Activated CD4-positive, alpha-beta memory T cell treated with anti-CD3 and anti-CD28 coated beads for 36 hours (primary cell): ENCODE results near the gene KIN. TPM values are rescaled to one million over a fixed set of nuclear protein-coding genes. Genes with fewer than 3 reads are reported as not detected.
"Not testable (repeated sequence)": the region's sequence is repeated elsewhere in the genome, so short reads cannot be mapped to it uniquely, and the experiment has no call there.

Experiments
- CTCF ChIA-PET: fragments of 350-600 bp; sonication (Branson Sonifier 250); formaldehyde crosslinking; loops from one replicate; lab custom pipeline; 2021; ENCODE audit warnings: antibody characterized with exemption, inconsistent platforms; lab: Charles Lee
- POLR2A ChIA-PET: fragments of 350-600 bp; sonication (Branson Sonifier 250); formaldehyde crosslinking; loops from one replicate; lab custom pipeline; 2021; ENCODE audit warnings: antibody characterized with exemption; lab: Charles Lee
- DNase-seq: peaks from one replicate; pipeline ENCODE4 v3.0.0-alpha.2; 2020
- H3K27ac Mint-ChIP-seq: one replicate; pipeline ENCODE4 v1.8.0; 2021; ENCODE audit warnings: mixed read lengths
- H3K27me3 Mint-ChIP-seq: one replicate; pipeline ENCODE4 v1.8.0; 2021; ENCODE audit warnings: mixed read lengths
- H3K36me3 Mint-ChIP-seq: one replicate; pipeline ENCODE4 v1.8.0; 2021; ENCODE audit warnings: mixed read lengths
- H3K4me1 Mint-ChIP-seq: one replicate; pipeline ENCODE4 v1.8.0; 2021; ENCODE audit warnings: low read depth, mixed read lengths
- H3K4me3 Mint-ChIP-seq: one replicate; pipeline ENCODE4 v1.8.0; 2021; ENCODE audit warnings: mild to moderate bottlenecking, mixed read lengths
- H3K9me3 Mint-ChIP-seq: one replicate; pipeline ENCODE4 v1.8.0; 2021; ENCODE audit warnings: mixed read lengths
- intact Hi-C: fragments of 100-400 bp; cut with micrococcal nuclease; formaldehyde crosslinking; loops from one replicate; pipeline ENCODE4 v1.15.1; 2023
- total RNA-seq, 2 experiments: library from RNA; stranded (reverse); gene quantifications; one replicate each; pipeline ENCODE4 v1.2.3, GENCODE V29; 2021

The KIN gene
- total RNA-seq, 2 experiments from 2014 or later, result 10.9 to 11.5 TPM

DNA sequence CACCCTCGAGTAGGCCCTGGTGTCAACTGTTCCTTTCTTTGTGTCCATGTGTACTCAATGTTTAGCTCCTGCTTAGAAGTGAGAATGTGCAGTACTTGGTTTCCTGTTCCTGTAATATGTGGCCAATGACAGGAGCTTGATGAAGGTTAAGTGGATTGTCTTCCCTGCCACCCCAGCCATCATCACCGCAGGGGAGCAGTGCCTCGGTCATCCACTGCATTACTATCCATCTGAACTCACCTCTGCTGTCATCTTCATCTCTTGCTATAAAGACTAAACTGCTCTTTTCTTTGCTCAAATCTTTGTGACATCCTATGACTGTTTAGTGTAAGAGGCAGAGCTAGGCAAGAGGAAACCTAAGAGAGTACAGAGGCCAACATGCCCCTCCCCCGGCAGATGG is 69.1 kb downstream of the KIN start:
- Mint-ChIP-seq H3K4me3 (no peak overlapping the region), H3K27ac (no peak overlapping the region), H3K9me3 (no peaks in the 10 kb centered on the region), H3K4me1 (no peaks in the 10 kb centered on the region), H3K36me3 (no peaks in the 10 kb centered on the region), H3K27me3 (no peaks in the 10 kb centered on the region)
- intact Hi-C loops, result no loop called here
- POLR2A ChIA-PET, result no interaction called here
- no peak for DNase-seq
- CTCF ChIA-PET, result no interaction called here

DNA sequence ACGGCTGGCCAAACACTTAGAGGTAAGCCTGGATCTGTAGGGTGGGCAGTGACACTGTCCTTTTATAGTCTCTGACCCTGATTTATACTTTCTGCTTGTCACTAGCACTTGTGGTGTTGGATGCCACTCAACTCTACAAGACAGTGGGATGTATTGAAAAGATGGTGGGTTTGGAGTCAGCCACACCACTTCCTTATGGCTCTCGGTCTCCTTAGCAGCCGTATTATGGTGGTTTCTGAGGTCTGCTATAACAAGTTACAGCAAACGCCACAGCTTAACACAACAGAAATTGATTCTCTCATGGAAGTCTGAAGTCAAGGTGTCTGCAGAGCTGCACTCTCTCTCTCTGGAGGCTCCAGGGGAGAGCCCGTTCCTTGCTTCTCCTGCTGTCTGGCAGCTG is 70.0 kb downstream of the KIN start:
- Mint-ChIP-seq H3K27me3 (peaks cover 2% of the 10 kb centered on the region), H3K4me1 (no peaks in the 10 kb centered on the region), H3K27ac (no peak overlapping the region), H3K36me3 (no peaks in the 10 kb centered on the region), H3K9me3 (no peaks in the 10 kb centered on the region), H3K4me3 (no peak overlapping the region)
- DNase-seq, result no peak
- intact Hi-C loops, result no loop called here
- CTCF ChIA-PET, result no interaction called here
- POLR2A ChIA-PET, result no interaction called here

DNA sequence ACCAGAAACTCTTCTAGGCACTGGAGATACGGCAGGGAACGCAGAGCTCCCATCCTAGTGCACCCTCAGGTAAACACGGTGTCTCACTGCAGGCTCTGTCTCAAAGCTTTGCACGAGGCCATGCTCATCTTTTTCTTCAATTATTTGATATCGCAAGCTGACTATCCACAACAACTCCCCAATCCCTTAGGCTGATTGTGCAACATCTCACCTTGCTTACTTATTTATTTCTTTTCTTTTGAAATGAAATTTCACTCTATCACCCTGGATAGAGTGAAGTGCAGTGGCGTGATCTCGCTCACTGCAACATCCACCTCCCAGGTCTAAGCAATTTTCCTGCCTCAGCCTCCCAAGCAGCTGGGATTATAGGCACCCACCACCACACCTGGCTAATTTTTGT is 72.3 kb downstream of the KIN start:
- POLR2A ChIA-PET, result no interaction called here
- Mint-ChIP-seq H3K27ac (no peak overlapping the region), H3K4me3 (no peak overlapping the region), H3K36me3 (no peaks in the 10 kb centered on the region), H3K9me3 (no peaks in the 10 kb centered on the region), H3K27me3 (peaks cover 5% of the 10 kb centered on the region), H3K4me1 (no peaks in the 10 kb centered on the region)
- intact Hi-C loops, result no loop called here
- CTCF ChIA-PET, result no interaction called here
- no peak for DNase-seq

DNA sequence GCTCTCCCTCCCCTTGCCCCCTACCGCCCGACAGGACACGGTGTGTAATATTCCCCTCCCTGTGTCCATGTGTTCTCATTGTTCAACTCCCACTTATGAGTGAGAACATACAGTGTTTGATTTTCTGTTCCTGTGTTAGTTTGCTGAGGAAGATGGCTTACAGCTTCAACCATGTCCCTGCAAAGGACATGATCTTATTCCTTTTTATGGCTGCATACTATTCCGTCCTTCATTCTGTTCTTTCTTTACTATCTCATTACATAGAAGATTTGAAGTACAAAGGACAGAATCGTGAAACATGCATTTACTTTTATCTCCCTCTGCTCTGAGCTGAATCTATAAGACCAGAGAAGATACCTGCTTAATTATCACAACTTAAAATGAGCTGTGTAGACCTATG is 76.7 kb downstream of the KIN start:
- POLR2A ChIA-PET, H3K9me3 Mint-ChIP-seq, H3K4me3 Mint-ChIP-seq, CTCF ChIA-PET, DNase-seq, H3K4me1 Mint-ChIP-seq, H3K27ac Mint-ChIP-seq, intact Hi-C loops, H3K36me3 Mint-ChIP-seq, H3K27me3 Mint-ChIP-seq: not testable (repeated sequence)

DNA sequence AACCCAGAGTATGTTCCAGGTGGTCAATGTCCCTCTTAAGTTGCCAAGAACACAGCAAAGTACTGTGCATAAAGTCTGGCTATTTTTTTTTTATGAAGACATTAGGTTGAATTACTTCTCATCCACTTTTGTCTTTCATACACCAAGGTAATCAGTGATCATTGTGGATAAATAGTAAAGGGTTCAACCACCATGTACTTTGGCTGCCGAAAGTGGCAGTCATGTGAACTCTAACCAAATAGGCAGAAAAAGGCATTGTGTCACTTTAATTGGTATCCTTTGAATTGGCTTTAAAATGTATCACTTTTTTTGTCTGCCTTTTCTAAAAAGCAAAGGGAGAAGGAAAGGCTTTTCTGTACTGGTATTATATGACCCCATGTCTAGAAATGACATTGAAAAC is 77.3 kb downstream of the KIN start:
- Mint-ChIP-seq H3K27me3 (peaks cover 11% of the 10 kb centered on the region), H3K4me1 (no peaks in the 10 kb centered on the region), H3K27ac (no peak overlapping the region), H3K9me3 (no peaks in the 10 kb centered on the region), H3K4me3 (no peak overlapping the region), H3K36me3 (no peaks in the 10 kb centered on the region)
- intact Hi-C loops, result no loop called here
- DNase-seq, result no peak
- POLR2A ChIA-PET, result no interaction called here
- CTCF ChIA-PET, result no interaction called here

DNA sequence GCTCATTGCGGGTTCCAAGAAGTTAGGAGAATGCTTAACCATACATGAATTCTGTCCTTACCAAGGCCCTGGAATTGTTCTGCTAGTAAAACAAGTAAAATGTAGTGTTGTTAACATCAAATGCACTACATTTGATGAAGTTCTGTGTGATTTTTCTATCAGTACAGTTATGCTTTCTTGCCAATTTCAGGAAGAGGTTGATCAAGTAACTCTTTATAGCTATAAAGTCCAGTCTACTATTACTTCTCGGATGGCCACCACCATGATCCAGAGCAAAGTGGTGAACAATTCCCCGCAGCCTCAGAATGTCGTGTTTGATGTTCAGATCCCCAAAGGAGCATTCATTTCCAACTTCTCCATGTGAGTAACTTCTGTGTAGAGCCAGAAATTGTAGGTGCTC is 79.0 kb downstream of the KIN start:
- intact Hi-C loops, result no loop called here
- Mint-ChIP-seq H3K9me3 (no peaks in the 10 kb centered on the region), H3K4me3 (no peak overlapping the region), H3K27me3 (peaks cover 16% of the 10 kb centered on the region), H3K36me3 (no peaks in the 10 kb centered on the region), H3K4me1 (no peaks in the 10 kb centered on the region), H3K27ac (no peak overlapping the region)
- POLR2A ChIA-PET, result no interaction called here
- DNase-seq, result no peak
- CTCF ChIA-PET, result interaction anchor here (1.3 to 2.9 kb wide), 2 partner anchors 22 to 48 kb away, joined by 3 to 14 read pairs; no protein-coding TSS in a partner anchor

DNA sequence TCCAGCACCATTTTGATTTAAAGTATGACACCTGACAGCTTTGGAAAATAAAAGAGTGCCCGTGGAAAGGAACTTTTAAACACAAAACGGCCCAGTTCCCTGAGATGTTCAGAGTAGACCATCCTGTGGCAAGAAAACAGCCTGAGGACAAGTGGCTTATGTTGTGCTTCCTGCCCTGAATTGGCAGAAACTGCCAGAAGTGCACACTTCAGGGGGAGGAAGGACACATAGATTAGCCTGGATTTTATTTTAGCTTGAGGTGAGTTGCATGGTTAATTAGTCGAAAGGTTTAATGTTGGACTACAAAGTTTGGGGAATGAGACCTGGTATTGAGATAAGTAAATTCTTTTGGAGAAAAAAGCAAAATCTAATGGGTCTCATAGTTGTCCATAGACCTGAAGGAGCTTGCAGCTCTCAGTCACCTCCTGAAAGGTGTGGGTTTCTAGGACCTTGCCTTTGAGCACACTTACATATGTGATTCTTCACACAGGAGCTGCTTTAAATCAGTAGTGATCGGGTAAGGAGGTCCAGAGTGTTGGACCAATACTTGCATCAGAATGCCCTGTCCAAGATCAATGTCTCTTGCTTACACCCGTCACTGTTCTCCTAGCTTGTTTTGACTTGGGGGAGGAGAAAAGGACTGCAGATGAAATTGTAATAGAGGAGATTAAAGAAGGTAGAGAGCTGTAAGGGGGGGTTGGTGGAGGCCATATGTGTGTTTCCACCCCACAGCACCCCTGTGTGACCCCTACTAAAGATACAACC is 79.8 kb downstream of the KIN start:
- no peaks in the 10 kb centered on the region for H3K36me3 Mint-ChIP-seq
- no peak overlapping the region for H3K27ac Mint-ChIP-seq
- H3K27me3 Mint-ChIP-seq, result peaks cover 19% of the 10 kb centered on the region
- CTCF ChIA-PET, result interaction anchor here (1.3 to 2.9 kb wide), 2 partner anchors 21 to 49 kb away, joined by 3 to 14 read pairs; no protein-coding TSS in a partner anchor
- H3K4me3 Mint-ChIP-seq, result no peak overlapping the region
- POLR2A ChIA-PET, result no interaction called here
- intact Hi-C loops, result no loop called here
- no peaks in the 10 kb centered on the region for H3K4me1 Mint-ChIP-seq
- no peaks in the 10 kb centered on the region for H3K9me3 Mint-ChIP-seq
- no peak for DNase-seq

DNA sequence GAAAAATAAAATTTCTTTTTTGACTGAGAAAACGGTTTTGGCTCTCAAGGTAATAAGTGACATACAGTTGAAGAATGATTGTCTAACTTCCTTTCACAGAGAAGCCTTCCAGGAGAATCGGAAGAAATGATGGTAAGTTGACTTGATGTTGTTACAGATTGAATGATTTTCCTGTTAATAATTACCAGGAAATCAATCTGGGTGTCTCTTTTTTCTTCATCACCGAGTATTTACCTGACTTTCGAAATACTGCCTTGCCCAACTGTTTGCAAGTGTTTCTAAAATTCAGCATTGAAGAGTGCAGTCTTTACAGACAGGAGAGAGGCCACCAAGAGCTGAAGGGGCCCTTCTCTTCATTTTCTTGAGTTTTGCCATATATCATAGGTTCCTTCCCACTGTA is 80.7 kb downstream of the KIN start:
- ChIA-PET CTCF (interaction anchor here (2.9 kb wide), 1 partner anchor 20 kb away, joined by 14 read pairs; no protein-coding TSS in a partner anchor), POLR2A (no interaction called here)
- no peaks in the 10 kb centered on the region for H3K4me1 Mint-ChIP-seq
- no peak for DNase-seq
- H3K27me3 Mint-ChIP-seq, result peaks cover 26% of the 10 kb centered on the region
- no peaks in the 10 kb centered on the region for H3K9me3 Mint-ChIP-seq
- intact Hi-C loops, result no loop called here
- no peak overlapping the region for H3K27ac Mint-ChIP-seq
- H3K4me3 Mint-ChIP-seq, result no peak overlapping the region
- no peaks in the 10 kb centered on the region for H3K36me3 Mint-ChIP-seq

DNA sequence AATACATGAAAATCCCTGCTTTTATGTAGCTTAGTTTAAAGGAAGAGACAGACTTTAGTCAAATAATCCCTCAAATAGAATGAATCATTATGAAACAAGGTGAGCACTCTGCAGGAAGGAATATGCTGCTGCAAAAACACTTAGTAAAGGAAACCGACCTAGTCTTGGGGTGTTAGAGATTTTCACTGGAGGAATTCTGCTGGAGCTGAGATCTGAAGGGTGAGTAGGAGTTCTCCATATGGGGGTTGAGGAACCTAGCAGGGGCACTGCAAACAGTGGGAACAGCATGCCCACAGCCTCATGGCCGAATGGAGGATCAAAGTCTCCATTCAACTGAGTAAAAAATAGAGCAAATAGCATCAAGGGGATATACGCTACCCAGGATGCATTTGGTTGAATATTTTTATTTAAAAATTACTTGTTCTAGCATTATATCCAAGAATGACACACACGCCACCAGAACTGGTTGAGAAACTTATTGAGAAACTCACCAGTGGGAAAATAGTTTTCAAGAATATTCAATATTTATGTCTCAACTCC is 81.2 kb downstream of the KIN start:
- H3K27ac Mint-ChIP-seq, result no peak overlapping the region
- peaks cover 26% of the 10 kb centered on the region for H3K27me3 Mint-ChIP-seq
- ChIA-PET CTCF (no interaction called here), POLR2A (no interaction called here)
- no peaks in the 10 kb centered on the region for H3K36me3 Mint-ChIP-seq
- H3K4me1 Mint-ChIP-seq, result no peaks in the 10 kb centered on the region
- no peaks in the 10 kb centered on the region for H3K9me3 Mint-ChIP-seq
- no peak for DNase-seq
- no peak overlapping the region for H3K4me3 Mint-ChIP-seq
- intact Hi-C loops, result no loop called here

DNA sequence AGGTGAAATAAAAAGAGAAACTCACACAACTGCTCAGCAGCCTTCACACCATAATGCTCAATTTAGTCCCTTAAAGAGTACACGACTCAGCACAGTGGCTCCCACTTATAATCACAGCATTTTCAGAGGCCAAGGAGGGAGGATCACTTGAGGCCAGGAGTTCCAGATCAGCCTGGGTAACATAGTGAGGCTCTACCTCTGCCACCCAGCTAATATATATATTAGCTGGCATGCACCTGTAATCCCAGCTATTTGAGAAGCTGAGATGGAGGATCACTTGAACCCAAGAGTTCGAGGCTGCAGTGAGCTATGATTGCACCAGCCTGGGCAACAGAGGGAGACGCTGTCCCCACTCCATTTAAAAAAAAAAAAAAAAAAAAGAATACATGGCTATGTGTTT is 82.5 kb downstream of the KIN start:
- Mint-ChIP-seq H3K4me1 (no peaks in the 10 kb centered on the region), H3K4me3 (no peak overlapping the region), H3K9me3 (no peaks in the 10 kb centered on the region), H3K27me3 (peaks cover 29% of the 10 kb centered on the region), H3K36me3 (no peaks in the 10 kb centered on the region), H3K27ac (no peak overlapping the region)
- ChIA-PET CTCF (interaction anchor here (0.6 kb wide), 1 partner anchor 686 kb away, joined by 4 read pairs; no protein-coding TSS in a partner anchor), POLR2A (no interaction called here)
- intact Hi-C loops, result no loop called here
- no peak for DNase-seq

DNA sequence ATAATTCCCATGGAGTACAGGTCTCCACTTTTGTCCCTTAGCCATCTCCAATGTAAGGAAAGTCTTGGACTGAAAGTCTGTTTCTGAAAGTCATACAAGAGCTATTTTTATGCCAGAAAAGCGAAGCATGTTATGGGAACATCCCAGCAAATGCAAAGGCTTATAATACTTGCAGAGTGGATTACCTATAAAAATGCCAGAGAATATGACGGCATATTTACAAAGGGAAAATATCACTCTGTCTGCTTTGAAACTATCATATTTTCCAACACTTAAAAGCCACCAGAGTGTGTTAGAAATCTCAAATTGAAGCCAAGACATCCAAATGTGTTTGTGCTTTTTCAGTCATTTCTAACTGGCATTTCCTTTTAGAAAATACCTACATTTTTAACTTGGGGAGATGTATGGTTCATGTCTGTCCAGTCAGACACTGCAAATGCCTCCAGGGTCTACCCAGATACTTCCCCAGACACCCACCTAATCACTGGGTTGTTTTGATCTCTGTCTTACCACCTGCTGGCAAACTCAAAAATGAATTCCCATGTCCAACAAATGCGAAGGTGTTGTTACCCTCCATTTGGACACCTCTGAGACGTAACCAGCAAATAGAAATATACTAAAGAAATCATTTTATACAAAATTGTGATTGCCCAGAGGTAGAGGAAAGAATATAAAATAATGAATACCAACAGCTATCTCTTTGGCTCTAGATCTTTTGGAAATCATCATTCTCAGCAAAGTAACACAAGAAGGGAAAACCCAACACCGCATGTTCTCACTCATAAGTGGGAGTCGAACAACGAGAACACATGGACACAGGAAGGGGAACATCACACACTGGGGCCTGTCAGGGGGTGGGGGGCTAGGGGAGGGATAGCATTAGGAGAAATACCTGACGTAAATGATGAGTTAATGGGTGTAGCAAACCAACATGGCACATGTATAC is 83.4 kb downstream of the KIN start:
- intact Hi-C loops, result no loop called here
- no peak for DNase-seq
- CTCF ChIA-PET, result no interaction called here
- Mint-ChIP-seq H3K9me3 (no peaks in the 10 kb centered on the region), H3K4me1 (no peaks in the 10 kb centered on the region), H3K27ac (no peak overlapping the region), H3K36me3 (no peaks in the 10 kb centered on the region), H3K27me3 (peaks cover 31% of the 10 kb centered on the region), H3K4me3 (no peak overlapping the region)
- POLR2A ChIA-PET, result no interaction called here

DNA sequence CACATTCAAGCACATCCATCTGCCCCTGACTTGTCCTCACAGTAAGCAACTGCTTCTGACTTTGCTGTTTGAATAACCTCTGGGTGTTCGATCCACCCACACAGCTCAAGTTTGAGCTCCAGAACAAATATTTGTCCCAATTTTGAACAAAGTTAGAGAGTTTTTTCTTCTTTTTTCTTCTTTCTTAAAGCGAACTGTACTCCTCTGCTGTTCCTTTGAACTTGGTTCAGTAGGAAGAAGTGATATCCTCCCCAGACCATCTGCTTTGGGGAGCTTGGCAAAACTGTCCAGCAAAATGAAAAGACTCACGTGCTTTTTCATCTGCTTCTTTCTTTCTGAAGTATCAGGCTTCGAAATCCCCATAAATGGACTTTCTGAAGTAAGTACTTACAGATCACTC is 84.7 kb downstream of the KIN start, which contains the start of gene ITIH2:
Gene ITIH2 (plus strand): TSS at position 177 of the 400 bp plus-strand sequence. CDS start 119 bp downstream, at position 296.
- Mint-ChIP-seq H3K4me3 (no peak within 1 kb of the TSS), H3K27me3 (peaks cover 36% of the 10 kb centered on the region), H3K27ac (no peak within 1 kb of the TSS), H3K36me3 (no peaks in the 10 kb centered on the region), H3K4me1 (no peaks in the 10 kb centered on the region), H3K9me3 (no peaks in the 10 kb centered on the region)
- no peak for DNase-seq
- ChIA-PET POLR2A (no interaction called here), CTCF (interaction anchor here (1.5 kb wide), 1 partner anchor 16 kb away, joined by 4 read pairs; no protein-coding TSS in a partner anchor)
- intact Hi-C loops, result no loop called here
